ENCODE results near the gene RALGPS1.

RALGPS1 gene

DNA sequence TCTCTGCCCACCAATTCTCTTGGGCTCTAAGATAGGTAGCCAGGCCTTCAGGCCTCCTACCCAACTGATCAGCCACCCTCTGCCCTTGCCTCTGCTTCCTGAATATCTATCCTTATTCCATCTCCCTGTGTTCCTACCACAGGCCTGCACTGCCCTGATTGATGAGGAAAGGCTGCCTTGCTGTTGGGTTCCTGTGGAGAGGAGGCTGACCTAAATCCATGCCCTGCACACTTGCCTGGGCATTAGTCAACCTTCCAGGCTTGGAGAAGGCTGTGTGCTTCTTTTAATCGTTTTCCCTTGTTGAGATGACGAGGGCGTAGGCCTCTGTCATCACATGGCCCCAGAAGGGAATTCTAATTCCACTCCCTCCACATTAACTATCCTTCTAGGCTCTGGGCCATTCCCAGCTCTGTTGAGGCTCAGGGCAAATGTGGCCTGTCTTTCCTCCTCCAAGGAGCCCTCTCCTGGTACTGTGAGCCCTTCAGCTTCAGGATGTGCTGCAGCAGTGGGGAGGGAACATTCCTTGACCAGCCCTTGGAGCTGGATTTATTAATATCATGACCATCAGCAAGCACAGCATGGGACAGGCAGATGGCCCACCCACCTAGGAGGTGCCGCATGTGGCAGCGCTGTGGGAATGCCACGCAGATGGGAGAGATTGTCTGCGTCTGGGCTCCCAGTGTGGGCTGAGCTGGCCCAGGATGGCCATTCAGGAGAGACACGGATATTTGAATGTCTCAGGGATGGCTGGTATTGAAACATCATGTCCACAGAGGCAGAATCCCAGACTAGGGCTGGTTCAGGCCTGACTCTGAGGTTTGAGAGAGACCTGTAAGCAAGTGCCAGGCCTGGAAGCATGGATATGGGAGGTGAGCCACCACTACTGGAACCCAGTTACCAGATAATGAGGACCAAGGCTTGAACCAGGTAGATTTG, 166.9 kb downstream of the RALGPS1 start:
- H3K27ac ChIP-seq (ENCODE audit: low read depth in 2 of 2, low read length in 2 of 2) = no peak overlapping the region
- H3K9me3 ChIP-seq (ENCODE audit: control insufficient read depth in 2 of 2, low read length in 2 of 2) = no peaks in the 10 kb centered on the region
- H3K9ac ChIP-seq (ENCODE audit: low read depth in 1 of 2, low read length in 2 of 2) = no peak overlapping the region
- no peaks in the 10 kb centered on the region for H3K27me3 ChIP-seq (ENCODE audit: control insufficient read depth in 2 of 2, insufficient read depth in 2 of 2, low read length in 2 of 2)
- no peaks in the 10 kb centered on the region for H3K4me1 ChIP-seq (ENCODE audit: control insufficient read depth in 2 of 2, insufficient read depth in 2 of 2, low read length in 2 of 2)
- H3K4me3 ChIP-seq (ENCODE audit: low read length in 2 of 2) = no peak overlapping the region
- peaks cover 0 to 2% of the 10 kb centered on the region in 2 donors for H3K36me3 ChIP-seq (ENCODE audit: control insufficient read depth in 2 of 2, insufficient read depth in 2 of 2, low read length in 2 of 2)

GRCh38 chr9:127083138-127083980, 168.8 kb downstream of the RALGPS1 start:
- H3K27me3 ChIP-seq (ENCODE audit: control insufficient read depth in 2 of 2, insufficient read depth in 2 of 2, low read length in 2 of 2) = no peaks in the 10 kb centered on the region

GRCh38 chr9:127084076-127085039, 169.8 kb downstream of the RALGPS1 start:
- Histone ChIP-seq H3K4me3 (ENCODE audit: low read length in 2 of 2) (no peak overlapping the region), H3K9me3 (ENCODE audit: control insufficient read depth in 2 of 2, low read length in 2 of 2) (no peaks in the 10 kb centered on the region), H3K27me3 (ENCODE audit: control insufficient read depth in 2 of 2, insufficient read depth in 2 of 2, low read length in 2 of 2) (no peaks in the 10 kb centered on the region), H3K27ac (ENCODE audit: low read depth in 2 of 2, low read length in 2 of 2) (no peak overlapping the region), H3K36me3 (ENCODE audit: control insufficient read depth in 2 of 2, insufficient read depth in 2 of 2, low read length in 2 of 2) (peaks cover 4 to 8% of the 10 kb centered on the region in 2 donors), H3K4me1 (ENCODE audit: control insufficient read depth in 2 of 2, insufficient read depth in 2 of 2, low read length in 2 of 2) (no peaks in the 10 kb centered on the region), H3K9ac (ENCODE audit: low read depth in 1 of 2, low read length in 2 of 2) (no peak overlapping the region)

More at GRCh38 chr9:127083138-127083980, 168.8 kb downstream of the RALGPS1 start:
- H3K4me3 ChIP-seq (ENCODE audit: low read length in 2 of 2) = no peak overlapping the region
- H3K9ac ChIP-seq (ENCODE audit: low read depth in 1 of 2, low read length in 2 of 2) = no peak overlapping the region
- H3K27ac ChIP-seq (ENCODE audit: low read depth in 2 of 2, low read length in 2 of 2) = no peak overlapping the region
- no peaks in the 10 kb centered on the region for H3K4me1 ChIP-seq (ENCODE audit: control insufficient read depth in 2 of 2, insufficient read depth in 2 of 2, low read length in 2 of 2)
- H3K36me3 ChIP-seq (ENCODE audit: control insufficient read depth in 2 of 2, insufficient read depth in 2 of 2, low read length in 2 of 2) = peaks cover 4 to 6% of the 10 kb centered on the region in 2 donors
- no peaks in the 10 kb centered on the region for H3K9me3 ChIP-seq (ENCODE audit: control insufficient read depth in 2 of 2, low read length in 2 of 2)

GRCh38 chr9:127085186-127085585, 170.6 kb downstream of the RALGPS1 start:
- Histone ChIP-seq H3K27ac (ENCODE audit: low read depth in 2 of 2, low read length in 2 of 2) (no peak overlapping the region), H3K4me1 (ENCODE audit: control insufficient read depth in 2 of 2, insufficient read depth in 2 of 2, low read length in 2 of 2) (no peaks in the 10 kb centered on the region), H3K36me3 (ENCODE audit: control insufficient read depth in 2 of 2, insufficient read depth in 2 of 2, low read length in 2 of 2) (peaks cover 4 to 10% of the 10 kb centered on the region in 2 donors), H3K9ac (ENCODE audit: low read depth in 1 of 2, low read length in 2 of 2) (no peak overlapping the region), H3K9me3 (ENCODE audit: control insufficient read depth in 2 of 2, low read length in 2 of 2) (no peaks in the 10 kb centered on the region), H3K27me3 (ENCODE audit: control insufficient read depth in 2 of 2, insufficient read depth in 2 of 2, low read length in 2 of 2) (no peaks in the 10 kb centered on the region), H3K4me3 (ENCODE audit: low read length in 2 of 2) (no peak overlapping the region)

DNA sequence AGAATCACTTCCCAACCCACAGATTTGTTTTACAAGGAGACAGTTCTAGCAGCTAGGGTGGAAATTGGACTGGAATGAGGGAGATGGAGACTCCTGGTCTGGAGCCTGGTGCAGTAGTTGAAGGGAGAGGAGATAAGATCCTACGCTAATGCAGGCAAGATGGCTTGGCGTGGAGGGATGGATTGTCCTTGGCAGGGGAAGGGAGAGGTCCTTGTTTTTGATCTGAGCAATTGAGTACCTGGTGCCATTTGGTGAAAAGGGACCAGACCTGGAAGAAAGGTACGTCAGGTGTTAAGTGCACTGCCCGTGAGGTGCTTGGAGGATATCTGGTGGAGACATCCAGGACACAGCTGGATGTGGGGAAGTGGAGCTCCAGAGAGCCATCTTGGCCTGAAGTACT, 172.2 kb downstream of the RALGPS1 start:
- H3K9ac ChIP-seq (ENCODE audit: low read depth in 1 of 2, low read length in 2 of 2) = no peak overlapping the region
- H3K4me1 ChIP-seq (ENCODE audit: control insufficient read depth in 2 of 2, insufficient read depth in 2 of 2, low read length in 2 of 2) = no peaks in the 10 kb centered on the region
- H3K27me3 ChIP-seq (ENCODE audit: control insufficient read depth in 2 of 2, insufficient read depth in 2 of 2, low read length in 2 of 2) = no peaks in the 10 kb centered on the region
- H3K27ac ChIP-seq (ENCODE audit: low read depth in 2 of 2, low read length in 2 of 2) = no peak overlapping the region
- H3K4me3 ChIP-seq (ENCODE audit: low read length in 2 of 2) = no peak overlapping the region
- H3K9me3 ChIP-seq (ENCODE audit: control insufficient read depth in 2 of 2, low read length in 2 of 2) = no peaks in the 10 kb centered on the region
- peaks cover 4 to 8% of the 10 kb centered on the region in 2 donors for H3K36me3 ChIP-seq (ENCODE audit: control insufficient read depth in 2 of 2, insufficient read depth in 2 of 2, low read length in 2 of 2)

DNA sequence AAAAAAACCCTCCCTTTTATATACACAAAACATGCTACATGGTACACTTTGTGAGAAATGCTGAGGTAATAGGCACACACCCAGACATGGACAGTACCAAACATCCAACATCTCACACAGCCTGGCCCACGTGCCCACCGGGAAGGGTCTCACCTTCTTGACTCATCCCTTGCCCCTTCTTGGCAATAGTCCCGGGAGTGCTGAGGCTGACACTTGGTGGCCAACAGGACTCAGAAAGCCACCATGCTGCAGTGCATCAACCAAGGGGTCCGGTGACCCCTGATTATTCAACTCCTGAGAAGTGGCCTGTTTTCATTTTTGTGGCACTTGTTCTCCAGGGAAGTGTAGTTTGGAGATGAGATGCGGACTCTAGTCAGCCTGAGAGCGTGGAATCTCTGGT, 172.8 kb downstream of the RALGPS1 start:
- Histone ChIP-seq H3K27ac (ENCODE audit: low read depth in 2 of 2, low read length in 2 of 2) (no peak overlapping the region), H3K36me3 (ENCODE audit: control insufficient read depth in 2 of 2, insufficient read depth in 2 of 2, low read length in 2 of 2) (peaks cover 7 to 10% of the 10 kb centered on the region in 2 donors)

DNA sequence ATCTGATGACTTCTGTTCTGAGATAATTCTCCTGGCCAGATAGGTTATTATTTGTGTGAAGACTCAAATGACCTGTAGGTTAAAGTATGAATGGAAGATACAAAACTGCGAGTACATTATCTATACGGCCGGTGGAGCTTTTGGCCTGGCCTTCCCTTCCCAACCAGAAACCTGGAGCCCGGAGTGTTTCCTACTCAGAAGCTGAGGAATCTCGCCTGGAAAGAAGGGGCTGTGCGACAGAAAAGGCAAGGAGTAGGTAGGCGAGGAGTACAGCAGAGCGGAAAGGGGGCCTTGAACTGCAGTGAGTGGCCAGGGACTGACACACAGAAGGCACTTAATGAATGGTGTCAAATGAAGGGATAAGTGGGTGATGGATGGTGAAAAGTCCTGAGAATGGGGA, 173.3 kb downstream of the RALGPS1 start:
- Histone ChIP-seq H3K4me1 (ENCODE audit: control insufficient read depth in 2 of 2, insufficient read depth in 2 of 2, low read length in 2 of 2) (no peaks in the 10 kb centered on the region), H3K27me3 (ENCODE audit: control insufficient read depth in 2 of 2, insufficient read depth in 2 of 2, low read length in 2 of 2) (no peaks in the 10 kb centered on the region), H3K4me3 (ENCODE audit: low read length in 2 of 2) (no peak overlapping the region), H3K9ac (ENCODE audit: low read depth in 1 of 2, low read length in 2 of 2) (no peak overlapping the region), H3K27ac (ENCODE audit: low read depth in 2 of 2, low read length in 2 of 2) (no peak overlapping the region), H3K9me3 (ENCODE audit: control insufficient read depth in 2 of 2, low read length in 2 of 2) (no peaks in the 10 kb centered on the region), H3K36me3 (ENCODE audit: control insufficient read depth in 2 of 2, insufficient read depth in 2 of 2, low read length in 2 of 2) (peaks cover 7 to 11% of the 10 kb centered on the region in 2 donors)

More for the DNA sequence above, 172.8 kb downstream of the RALGPS1 start:
- Histone ChIP-seq H3K9me3 (ENCODE audit: control insufficient read depth in 2 of 2, low read length in 2 of 2) (no peaks in the 10 kb centered on the region), H3K4me1 (ENCODE audit: control insufficient read depth in 2 of 2, insufficient read depth in 2 of 2, low read length in 2 of 2) (no peaks in the 10 kb centered on the region), H3K9ac (ENCODE audit: low read depth in 1 of 2, low read length in 2 of 2) (no peak overlapping the region), H3K27me3 (ENCODE audit: control insufficient read depth in 2 of 2, insufficient read depth in 2 of 2, low read length in 2 of 2) (no peaks in the 10 kb centered on the region), H3K4me3 (ENCODE audit: low read length in 2 of 2) (no peak overlapping the region)

GRCh38 chr9:127088724-127089615, 174.4 kb downstream of the RALGPS1 start:
- Histone ChIP-seq H3K9me3 (ENCODE audit: control insufficient read depth in 2 of 2, low read length in 2 of 2) (no peaks in the 10 kb centered on the region), H3K4me3 (ENCODE audit: low read length in 2 of 2) (no peak overlapping the region), H3K27ac (ENCODE audit: low read depth in 2 of 2, low read length in 2 of 2) (no peak overlapping the region), H3K9ac (ENCODE audit: low read depth in 1 of 2, low read length in 2 of 2) (no peak overlapping the region), H3K36me3 (ENCODE audit: control insufficient read depth in 2 of 2, insufficient read depth in 2 of 2, low read length in 2 of 2) (peaks cover 7 to 14% of the 10 kb centered on the region in 2 donors), H3K27me3 (ENCODE audit: control insufficient read depth in 2 of 2, insufficient read depth in 2 of 2, low read length in 2 of 2) (no peaks in the 10 kb centered on the region), H3K4me1 (ENCODE audit: control insufficient read depth in 2 of 2, insufficient read depth in 2 of 2, low read length in 2 of 2) (no peaks in the 10 kb centered on the region)

DNA sequence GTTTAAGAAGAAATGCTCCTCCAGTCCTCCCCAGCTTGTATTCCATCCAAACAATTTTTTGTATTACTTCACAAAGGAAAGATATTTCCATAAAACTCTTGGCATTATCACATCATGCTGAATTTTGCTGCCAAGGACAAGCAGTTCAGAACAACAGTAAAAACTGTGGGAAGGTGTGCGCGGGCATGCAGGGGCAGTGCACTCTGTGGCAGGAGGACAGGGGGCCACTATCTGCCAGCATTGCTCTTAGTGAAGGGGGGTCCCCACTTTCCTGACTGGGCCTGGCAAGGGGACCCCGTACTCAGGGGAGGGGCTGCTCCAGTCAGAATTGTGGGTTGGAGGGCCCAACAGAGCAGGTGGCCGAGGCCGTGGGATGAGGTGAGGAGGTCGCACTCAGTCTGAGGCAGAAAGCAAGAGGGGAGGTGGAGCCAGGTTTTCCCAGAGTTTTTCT, 175.1 kb downstream of the RALGPS1 start:
- Histone ChIP-seq H3K4me1 (ENCODE audit: control insufficient read depth in 2 of 2, insufficient read depth in 2 of 2, low read length in 2 of 2) (no peaks in the 10 kb centered on the region), H3K9ac (ENCODE audit: low read depth in 1 of 2, low read length in 2 of 2) (no peak overlapping the region), H3K9me3 (ENCODE audit: control insufficient read depth in 2 of 2, low read length in 2 of 2) (no peaks in the 10 kb centered on the region), H3K4me3 (ENCODE audit: low read length in 2 of 2) (no peak overlapping the region), H3K36me3 (ENCODE audit: control insufficient read depth in 2 of 2, insufficient read depth in 2 of 2, low read length in 2 of 2) (peaks cover 7 to 18% of the 10 kb centered on the region in 2 donors), H3K27me3 (ENCODE audit: control insufficient read depth in 2 of 2, insufficient read depth in 2 of 2, low read length in 2 of 2) (no peaks in the 10 kb centered on the region), H3K27ac (ENCODE audit: low read depth in 2 of 2, low read length in 2 of 2) (no peak overlapping the region)

All from mucosa of rectum (tissue), 2 donors.